ENCODE data around the gene POLR3GL.

The POLR3GL gene

DNA sequence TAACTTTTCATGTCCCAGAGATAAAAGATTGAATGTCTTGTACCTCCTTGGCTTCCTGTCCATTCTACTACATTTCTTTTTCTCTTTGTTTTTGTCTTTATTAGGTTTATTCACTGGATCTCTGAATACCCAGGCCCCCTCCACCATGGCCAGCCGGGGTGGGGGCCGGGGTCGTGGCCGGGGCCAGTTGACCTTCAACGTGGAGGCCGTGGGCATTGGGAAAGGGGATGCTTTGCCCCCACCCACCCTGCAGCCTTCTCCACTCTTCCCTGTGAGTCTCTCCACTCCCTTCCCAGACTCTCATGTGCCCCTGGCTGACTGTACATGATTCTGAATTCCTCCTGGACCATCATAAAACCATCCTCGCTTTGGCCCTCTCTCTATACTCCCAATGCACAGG lies 10.2 kb downstream of the POLR3GL start:
- H3K4me3 ChIP-seq (ENCODE audit: low read depth, low read length), result no peak overlapping the region

DNA sequence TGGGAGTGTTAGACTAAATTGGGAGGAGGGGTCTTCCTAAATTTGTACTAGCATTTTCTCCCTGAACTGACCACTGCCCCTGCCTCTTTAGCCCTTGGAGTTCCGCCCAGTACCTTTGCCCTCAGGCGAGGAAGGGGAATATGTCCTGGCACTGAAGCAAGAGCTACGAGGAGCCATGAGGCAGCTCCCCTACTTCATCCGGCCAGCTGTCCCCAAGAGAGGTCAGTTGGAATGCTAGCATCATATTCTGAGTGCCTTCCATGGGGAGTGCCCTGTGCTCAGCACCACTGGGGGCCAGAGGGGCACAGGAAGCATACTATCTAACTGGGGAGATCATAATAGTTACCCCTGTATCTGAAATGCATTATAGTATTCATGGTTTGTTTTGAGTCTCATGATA lies 10.7 kb downstream of the POLR3GL start:
- H3K4me3 ChIP-seq (ENCODE audit: low read depth, low read length), result no peak overlapping the region

- no peak overlapping the region for H3K4me3 ChIP-seq (ENCODE audit: low read depth, low read length)
These were observed 12.5 kb downstream of the POLR3GL start for GRCh38 chr1:145977016-145977415.

DNA sequence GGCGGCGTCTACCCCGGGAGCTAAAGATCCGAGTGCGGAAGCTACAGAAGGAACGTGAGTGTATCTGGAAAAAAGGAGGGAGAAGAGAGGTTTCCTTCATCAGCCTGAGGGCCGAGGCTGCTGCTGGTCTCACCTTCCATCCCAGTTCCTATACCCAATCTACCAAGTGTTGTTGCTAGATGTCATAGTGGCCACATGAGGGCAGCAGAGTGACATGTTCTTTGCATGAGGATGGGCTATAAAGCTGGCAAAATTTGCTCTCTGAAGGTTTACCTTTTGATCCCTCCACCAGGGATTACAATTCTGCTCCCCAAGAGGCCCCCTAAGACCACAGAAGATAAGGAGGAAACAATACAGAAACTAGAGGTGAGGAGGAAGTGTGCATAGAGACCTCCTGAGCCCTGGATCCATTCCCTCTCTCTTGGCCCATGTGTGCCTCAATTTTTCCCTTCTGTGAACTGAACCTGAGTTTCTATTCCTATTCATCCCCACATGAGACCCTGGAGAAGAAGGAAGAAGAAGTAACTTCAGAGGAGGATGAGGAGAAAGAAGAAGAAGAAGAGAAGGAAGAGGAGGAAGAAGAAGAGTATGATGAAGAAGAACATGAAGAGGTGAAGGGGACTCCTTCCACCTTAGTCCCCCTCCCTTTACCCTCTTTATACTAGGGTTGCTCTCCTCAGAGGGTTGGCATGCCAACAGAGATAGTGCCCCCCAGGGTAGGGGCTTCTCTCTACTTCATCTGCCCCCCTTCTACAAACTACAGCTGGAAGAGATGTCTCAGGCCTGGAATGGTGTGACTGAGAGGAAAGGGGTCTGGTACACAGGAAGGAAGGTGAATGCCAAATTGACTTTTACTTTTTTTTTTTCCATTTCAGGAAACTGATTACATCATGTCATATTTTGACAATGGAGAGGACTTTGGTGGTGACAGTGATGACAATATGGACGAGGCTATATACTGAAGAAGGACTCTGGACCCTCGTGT lies 13.3 kb downstream of the POLR3GL start:
- H3K4me3 ChIP-seq (ENCODE audit: low read depth, low read length), result no peak overlapping the region

DNA sequence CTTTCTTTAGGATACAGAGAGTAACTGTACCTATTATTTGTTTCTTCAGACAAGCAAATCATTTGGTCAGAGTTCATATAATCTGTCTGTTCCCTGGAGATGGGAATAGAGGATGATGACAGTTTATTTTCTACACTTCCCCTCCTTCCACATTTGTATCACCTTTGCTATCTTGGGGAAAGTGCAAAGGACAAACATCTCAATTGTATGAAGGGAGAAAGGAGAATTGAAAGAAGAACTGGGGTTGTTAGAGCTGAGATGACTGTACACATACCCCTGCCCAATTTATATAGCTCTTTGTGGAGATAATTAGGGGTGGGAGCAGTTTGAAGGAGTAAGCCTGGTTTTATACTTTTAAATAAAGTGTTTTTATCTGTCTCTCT lies 14.0 kb downstream of the POLR3GL start:
- no peak overlapping the region for H3K4me3 ChIP-seq (ENCODE audit: low read depth, low read length)

DNA sequence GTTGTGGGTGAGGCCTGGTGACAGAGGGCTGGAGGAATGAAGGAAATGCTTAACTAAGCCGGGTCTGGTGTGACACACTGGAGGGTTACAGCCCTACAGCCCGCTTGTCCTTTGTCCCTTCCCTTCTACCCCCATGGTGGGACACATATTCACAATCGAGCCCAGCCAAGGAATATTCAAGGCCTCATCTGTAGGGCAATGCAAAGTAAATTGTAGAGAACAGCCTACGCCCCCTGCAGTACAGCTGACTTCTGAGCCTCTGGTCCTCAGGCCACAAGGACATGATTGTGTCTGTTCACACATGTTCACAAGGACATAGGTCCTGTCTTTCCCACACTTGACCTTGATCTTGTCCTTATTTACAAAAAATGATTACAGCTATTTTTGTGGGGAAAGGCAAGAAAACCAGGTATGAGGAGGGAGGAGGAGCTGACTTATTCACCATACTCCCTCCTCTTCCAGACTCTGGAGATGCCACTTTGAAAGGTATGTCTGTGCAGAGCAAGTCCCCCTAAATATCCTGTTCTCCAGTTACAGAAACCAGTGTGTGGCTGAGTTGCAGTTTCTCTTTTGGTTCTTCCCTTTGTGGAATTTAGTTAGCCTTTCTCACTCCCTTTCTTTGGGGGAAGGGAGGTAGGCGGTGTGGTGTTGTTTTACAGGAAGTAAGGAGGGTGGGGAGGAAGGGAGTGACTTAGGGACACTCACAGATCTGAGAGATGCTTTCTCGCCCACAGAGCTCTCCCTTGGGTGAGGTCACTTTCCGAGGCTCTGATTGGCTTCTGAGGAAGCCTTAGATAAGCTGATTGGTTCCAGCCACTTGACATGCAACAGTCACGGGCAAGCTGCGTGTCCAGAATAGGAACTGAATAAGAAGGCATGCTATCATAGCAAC lies 14.6 kb downstream of the POLR3GL start:
- no peak overlapping the region for H3K4me3 ChIP-seq (ENCODE audit: low read depth, low read length)

DNA sequence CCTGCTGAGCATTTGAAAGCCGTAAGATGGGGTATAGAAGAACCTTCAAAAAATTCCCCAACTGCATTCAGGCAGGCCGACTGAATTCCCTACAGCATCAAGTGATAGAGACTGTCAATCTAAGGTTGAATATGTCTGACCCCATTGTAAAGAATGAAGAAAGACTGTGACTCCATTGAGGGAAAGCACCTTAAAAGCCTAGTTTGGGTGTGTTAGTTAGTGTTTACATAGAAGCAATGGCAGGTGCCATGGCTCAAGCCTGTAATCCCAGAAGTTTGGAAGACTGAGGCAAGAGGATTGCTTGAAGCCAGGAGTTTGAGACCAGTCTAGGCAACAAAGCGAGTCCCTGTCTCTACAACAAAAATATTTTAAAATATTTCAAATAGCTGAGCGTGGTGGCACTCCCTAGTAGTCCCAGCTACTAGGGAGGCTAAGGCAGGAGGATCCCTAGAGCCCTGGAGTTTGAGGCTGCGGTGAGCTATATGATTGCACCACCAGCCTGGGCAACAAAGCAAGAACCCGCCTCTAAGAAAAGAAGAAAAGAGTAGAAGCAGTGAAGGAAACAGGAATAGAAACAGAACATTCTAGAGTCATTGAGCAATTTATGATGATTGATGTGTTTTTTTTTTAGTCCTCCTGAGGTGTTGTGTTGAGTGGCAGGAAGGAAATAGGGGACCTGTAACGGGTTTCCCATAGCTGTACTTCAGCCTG lies 15.4 kb downstream of the POLR3GL start:
- no peak overlapping the region for H3K4me3 ChIP-seq (ENCODE audit: low read depth, low read length)

GRCh38 chr1:145980457-145980994 lies 16.0 kb downstream of the POLR3GL start:
- H3K4me3 ChIP-seq (ENCODE audit: low read depth, low read length), result no peak overlapping the region

- H3K4me3 ChIP-seq (ENCODE audit: low read depth, low read length), result no peak overlapping the region
These were observed 17.7 kb downstream of the POLR3GL start for GRCh38 chr1:145982010-145982723.

GRCh38 chr1:145983206-145983675 lies 18.8 kb downstream of the POLR3GL start:
- no peak overlapping the region for H3K4me3 ChIP-seq (ENCODE audit: low read depth, low read length)

DNA sequence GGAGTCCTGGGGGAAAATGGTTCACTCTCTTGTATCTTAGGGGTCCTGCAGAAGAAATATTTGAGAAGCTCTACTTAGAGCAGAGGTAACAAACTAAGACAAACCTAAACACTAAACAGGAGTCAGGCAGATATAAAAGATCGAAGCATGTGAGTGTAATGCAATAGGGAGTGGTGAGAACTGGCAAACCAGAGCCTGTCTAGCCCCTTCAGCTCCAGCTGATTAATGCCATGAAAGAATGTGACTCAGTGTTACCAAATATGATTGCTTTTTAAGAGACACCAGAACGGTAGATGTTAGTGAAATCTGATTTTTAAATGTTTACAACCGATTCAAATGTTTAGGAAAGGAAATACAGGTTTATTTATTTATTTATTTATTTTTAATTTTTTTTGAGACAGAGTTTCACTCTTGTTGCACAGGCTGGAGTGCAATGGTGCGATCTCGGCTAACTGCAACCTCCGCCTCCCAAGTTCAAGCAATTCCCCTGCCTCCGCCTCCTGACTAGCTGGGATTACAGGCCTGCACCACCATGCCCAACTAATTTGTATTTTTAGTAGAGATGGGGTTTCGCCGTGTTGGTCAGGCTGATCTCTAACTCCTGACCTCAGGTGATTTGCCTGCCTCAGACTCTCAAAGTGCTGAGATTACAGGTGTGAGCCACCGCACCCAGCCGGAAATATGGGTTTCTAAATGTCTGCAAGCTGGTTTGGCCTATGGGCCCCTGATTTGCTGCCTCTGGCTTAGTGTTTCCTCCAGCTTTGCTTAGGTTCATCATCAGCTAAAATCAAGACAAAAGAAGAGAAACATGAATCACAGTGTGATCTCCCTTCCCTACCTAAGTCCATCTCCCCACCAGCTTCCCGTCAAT lies 19.7 kb downstream of the POLR3GL start:
- H3K4me3 ChIP-seq (ENCODE audit: low read depth, low read length), result no peak overlapping the region

- H3K4me3 ChIP-seq (ENCODE audit: low read depth, low read length), result no peak overlapping the region
These were observed 20.6 kb downstream of the POLR3GL start for GRCh38 chr1:145985129-145985501.

DNA sequence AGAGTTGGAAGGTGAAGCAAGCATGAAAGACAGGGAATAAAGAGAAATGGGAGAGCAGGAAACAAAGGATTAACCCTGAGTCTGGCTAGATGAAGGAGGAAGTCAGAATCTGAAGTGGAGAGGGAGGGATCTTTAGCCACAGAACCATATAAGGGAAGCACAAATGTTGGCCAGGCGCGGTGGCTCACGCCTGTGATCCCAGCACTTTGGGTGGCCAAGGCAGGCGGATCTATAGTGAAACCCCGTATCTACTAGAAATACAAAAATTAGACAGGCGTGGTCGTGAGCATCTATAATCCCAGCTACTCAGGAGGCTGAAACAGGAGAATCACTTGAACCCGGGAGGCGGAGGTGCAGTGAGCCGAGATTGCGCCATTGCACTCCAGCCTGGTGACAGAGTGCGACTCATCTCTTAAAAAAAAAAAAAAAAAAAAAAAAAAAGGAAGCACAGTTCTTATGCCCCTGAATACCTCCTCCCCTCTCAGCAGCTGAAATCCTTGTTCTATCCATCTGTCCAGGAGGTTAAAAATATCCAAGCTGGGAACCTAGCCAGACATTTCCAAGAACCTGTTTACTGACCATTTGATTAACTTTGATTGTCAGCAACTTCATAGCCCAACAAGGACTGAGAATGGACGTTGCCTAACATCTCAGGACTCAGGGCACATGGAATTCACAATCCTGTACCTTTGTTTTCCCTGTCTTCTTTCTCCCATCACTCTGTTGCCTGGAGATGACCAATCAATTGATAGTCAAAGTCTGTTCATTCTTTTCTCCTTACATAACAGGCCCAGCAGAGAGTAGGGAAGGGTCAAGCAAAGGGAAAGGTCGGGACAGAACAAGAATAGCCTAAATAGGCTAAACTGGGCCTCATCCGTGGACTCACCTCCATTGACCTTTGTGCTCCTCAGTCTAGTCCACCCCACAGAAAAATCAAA lies 21.3 kb downstream of the POLR3GL start:
- H3K4me3 ChIP-seq (ENCODE audit: low read depth, low read length), result no peak overlapping the region

- no peak overlapping the region for H3K4me3 ChIP-seq (ENCODE audit: low read depth, low read length)
These were observed 22.1 kb downstream of the POLR3GL start for GRCh38 chr1:145986551-145986950.

- no peak overlapping the region for H3K4me3 ChIP-seq (ENCODE audit: low read depth, low read length)
These were observed 23.4 kb downstream of the POLR3GL start for GRCh38 chr1:145987926-145988325.

GRCh38 chr1:145988773-145989172 lies 24.3 kb downstream of the POLR3GL start:
- no peak overlapping the region for H3K4me3 ChIP-seq (ENCODE audit: low read depth, low read length)

GRCh38 chr1:145990249-145990855 lies 25.9 kb downstream of the POLR3GL start:
- no peak overlapping the region for H3K4me3 ChIP-seq (ENCODE audit: low read depth, low read length)
